NB4 (cell line): ENCODE results near the gene CD209.
"Not testable (repeated sequence)": the region's sequence is repeated elsewhere in the genome, so short reads cannot be mapped to it uniquely, and the experiment has no call there.

Source experiments
- POLR2A ChIP-seq: IDR thresholded peaks from 2 replicates; pipeline ENCODE4 v1.6.1; 2011; ENCODE audit warnings: mild to moderate bottlenecking; ENCODE audit not compliant: insufficient read length; ENCODE audit errors: extremely low read depth
- TF ChIP-seq, protein P1 (sequence below): IDR thresholded peaks from one replicate; pipeline ENCODE4 v1.5.1; 2012; ENCODE audit warnings: low read depth, low read length

GRCh38 chr19:7764157-7764556, 16.8 kb upstream of the CD209 start:
- not testable (repeated sequence) for TF ChIP-seq POLR2A
- TF ChIP-seq, protein P1, sequence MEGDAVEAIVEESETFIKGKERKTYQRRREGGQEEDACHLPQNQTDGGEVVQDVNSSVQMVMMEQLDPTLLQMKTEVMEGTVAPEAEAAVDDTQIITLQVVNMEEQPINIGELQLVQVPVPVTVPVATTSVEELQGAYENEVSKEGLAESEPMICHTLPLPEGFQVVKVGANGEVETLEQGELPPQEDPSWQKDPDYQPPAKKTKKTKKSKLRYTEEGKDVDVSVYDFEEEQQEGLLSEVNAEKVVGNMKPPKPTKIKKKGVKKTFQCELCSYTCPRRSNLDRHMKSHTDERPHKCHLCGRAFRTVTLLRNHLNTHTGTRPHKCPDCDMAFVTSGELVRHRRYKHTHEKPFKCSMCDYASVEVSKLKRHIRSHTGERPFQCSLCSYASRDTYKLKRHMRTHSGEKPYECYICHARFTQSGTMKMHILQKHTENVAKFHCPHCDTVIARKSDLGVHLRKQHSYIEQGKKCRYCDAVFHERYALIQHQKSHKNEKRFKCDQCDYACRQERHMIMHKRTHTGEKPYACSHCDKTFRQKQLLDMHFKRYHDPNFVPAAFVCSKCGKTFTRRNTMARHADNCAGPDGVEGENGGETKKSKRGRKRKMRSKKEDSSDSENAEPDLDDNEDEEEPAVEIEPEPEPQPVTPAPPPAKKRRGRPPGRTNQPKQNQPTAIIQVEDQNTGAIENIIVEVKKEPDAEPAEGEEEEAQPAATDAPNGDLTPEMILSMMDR: not testable (repeated sequence)
